GM21619 (cell line): ENCODE measurements around the gene ZNF682.
"Not testable (repeated sequence)": the region's sequence is repeated elsewhere in the genome, so short reads cannot be mapped to it uniquely, and the experiment has no call there.

Source experiments
- ATAC-seq: cut with Tn5 transposase; IDR thresholded peaks from one replicate; pipeline ENCODE4 v1.9.1; 2021; ENCODE audit not compliant: unreplicated experiment

The ZNF682 gene

GRCh38 chr19:20039203-20039723 is at the start of gene ZNF682:
ZNF682 (minus strand) TSS chr19:20039505; CDS start chr19:20039345, 160 bp downstream.
- peak; percentile 96 for ATAC-seq

- not testable (repeated sequence) for ATAC-seq
Measured at GRCh38 chr19:20082876-20083275, 43.6 kb upstream of the ZNF682 start.

DNA sequence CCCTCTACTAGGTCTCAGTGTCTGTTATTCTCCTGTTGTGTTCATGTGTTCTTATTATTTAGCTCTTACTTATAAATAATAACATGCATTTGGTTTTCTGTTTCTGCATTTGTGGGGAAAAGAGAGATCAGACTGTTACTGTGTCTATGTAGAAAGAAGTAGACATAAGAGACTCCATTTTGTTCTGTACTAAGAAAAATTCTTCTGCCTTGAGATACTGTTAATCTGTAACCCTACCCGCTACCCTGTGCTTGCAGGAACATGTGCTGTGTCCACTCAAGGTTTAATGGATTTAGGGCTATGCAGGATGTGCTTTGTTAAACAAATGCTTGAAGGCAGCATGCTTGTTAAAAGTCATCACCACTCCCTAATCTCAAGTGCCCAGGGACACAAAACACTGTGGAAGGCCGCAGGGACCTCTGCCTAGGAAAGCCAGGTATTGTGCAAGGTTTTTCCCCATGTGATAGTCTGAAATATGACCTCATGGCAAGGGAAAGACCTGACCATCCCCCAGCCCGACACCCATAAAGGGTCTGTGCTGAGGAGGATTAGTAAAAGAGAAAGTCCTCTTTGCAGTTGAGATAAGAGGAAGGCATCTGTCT is 43.0 kb upstream of the ZNF682 start:
- ATAC-seq: not testable (repeated sequence)

- no peak for ATAC-seq
Measured at GRCh38 chr19:20080656-20081055, 41.4 kb upstream of the ZNF682 start.

DNA sequence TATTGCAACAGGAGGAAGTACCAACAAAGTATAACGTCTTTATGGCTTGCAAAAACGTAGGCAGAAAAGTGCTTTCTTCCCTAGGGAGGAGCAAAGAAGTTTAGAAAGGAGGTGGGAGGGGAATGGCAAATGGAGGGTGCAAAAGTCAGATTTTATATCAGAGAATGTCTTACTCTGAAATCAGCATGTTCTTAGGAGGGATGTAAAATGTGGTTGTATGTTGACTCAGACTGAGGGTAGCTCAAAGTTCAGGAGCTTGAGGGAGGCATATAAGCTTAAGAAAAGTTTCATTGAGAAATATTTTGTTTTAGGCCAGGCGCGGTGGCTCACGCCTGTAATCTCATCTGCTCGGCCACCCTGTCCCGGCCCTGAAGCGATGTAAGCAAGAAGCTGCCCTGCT is 40.2 kb upstream of the ZNF682 start:
- no peak for ATAC-seq

DNA sequence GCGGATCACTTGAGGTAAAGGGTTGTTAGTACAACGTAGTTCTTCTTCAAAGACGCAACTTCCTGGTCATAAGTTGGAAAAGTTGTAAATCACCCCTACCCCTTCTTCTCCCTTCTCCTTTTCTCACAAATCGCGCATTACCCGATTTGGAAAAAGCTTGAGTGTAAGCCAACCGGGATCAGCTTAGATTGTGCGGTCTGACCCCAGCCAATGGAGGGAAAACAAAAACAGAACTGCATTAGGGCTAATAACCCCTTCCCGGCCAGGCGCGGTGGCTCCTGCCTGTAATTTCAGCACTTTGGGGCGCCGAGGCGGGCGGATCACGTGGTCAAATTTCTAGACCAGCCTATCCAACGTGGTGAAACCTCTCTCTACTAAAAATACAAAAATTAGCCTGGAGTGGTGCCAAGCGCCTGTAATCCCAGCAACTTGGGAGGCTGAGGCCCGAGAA is 39.3 kb upstream of the ZNF682 start:
- ATAC-seq: no peak

- ATAC-seq: peak; percentile 91
Measured at GRCh38 chr19:20077791-20078463, 38.6 kb upstream of the ZNF682 start, which contains the start of gene ZNF90. ZNF90 (plus strand) TSS chr19:20078000; CDS start chr19:20078133, 133 bp downstream.

DNA sequence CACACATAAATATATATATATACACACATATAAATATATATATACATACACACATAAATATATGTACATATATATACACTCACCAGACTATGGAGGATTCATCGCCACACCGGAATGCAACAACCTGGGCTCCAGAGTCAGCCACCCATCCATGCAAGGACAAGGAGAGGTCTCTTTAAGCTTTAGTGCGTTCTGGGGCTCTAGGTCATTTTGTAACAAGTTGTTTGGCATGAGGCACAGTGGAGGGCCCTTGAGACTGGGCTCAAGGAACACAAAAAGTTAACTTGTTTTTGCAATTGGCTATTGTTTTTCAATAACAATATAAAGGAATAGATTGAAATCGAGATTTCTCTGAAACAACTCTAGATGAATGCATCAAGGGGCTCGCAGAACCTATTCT is 33.6 kb upstream of the ZNF682 start:
- no peak for ATAC-seq

DNA sequence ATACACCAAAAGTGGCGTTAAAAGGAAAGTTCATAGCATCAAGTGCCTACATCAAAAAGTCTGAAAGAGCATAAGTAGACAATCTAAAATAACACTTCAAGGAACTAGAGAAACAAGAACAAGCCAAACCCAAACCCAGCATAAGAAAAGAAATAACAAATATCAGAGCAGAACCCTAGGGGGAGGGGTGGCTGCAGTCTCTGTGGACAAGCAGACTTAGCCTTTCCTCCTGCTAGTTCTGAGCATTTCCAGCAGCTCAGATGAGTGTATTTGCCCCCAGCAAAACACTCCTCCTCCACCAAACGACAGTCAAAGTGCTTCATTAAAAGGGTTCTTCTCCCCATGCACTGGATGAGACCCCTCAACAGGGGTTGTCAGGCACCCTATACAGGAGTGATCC is 31.4 kb upstream of the ZNF682 start:
- ATAC-seq: no peak

DNA sequence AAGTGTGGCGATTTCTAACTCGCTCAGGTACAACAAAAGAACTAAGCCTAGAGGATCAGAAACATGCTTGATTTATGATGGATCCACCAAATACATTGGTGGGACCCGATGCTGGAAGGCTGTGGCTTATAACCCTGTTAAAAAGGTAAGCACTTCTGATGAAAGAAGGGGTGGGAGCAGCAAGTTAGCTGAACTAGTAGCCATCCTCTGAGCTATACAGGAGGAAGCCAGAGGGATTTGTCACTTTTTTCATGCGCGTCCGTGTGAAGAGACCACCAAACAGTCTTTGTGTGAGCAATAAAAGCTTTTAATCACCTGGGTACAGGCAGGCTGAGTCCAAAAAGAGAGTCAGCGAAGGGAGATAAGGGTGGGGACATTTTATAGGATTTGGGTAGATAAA is 29.3 kb upstream of the ZNF682 start:
- ATAC-seq: not testable (repeated sequence)

GRCh38 chr19:20067943-20068342 is 28.6 kb upstream of the ZNF682 start:
- no peak for ATAC-seq

GRCh38 chr19:20066861-20067260 is 27.6 kb upstream of the ZNF682 start:
- no peak for ATAC-seq

DNA sequence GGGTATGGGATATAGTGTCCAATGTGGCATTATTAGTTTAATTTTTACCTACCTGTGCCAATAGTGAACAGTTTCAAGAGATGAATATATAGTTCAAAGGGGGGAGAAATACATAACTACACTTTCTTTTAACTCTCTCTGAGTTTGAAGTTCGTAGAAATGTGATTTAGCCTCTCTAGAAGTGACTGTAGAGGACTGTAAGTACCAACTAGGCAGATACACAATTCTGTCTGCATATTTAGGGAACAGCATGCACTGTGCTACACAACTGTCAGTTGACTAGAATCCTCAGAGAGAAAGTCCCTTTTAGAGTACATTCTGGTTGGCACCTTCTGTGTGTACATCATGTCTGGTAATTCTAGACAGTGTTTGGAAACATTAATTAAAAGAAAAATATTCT is 21.0 kb upstream of the ZNF682 start:
- no peak for ATAC-seq

GRCh38 chr19:20058738-20059137 is 19.4 kb upstream of the ZNF682 start:
- not testable (repeated sequence) for ATAC-seq

DNA sequence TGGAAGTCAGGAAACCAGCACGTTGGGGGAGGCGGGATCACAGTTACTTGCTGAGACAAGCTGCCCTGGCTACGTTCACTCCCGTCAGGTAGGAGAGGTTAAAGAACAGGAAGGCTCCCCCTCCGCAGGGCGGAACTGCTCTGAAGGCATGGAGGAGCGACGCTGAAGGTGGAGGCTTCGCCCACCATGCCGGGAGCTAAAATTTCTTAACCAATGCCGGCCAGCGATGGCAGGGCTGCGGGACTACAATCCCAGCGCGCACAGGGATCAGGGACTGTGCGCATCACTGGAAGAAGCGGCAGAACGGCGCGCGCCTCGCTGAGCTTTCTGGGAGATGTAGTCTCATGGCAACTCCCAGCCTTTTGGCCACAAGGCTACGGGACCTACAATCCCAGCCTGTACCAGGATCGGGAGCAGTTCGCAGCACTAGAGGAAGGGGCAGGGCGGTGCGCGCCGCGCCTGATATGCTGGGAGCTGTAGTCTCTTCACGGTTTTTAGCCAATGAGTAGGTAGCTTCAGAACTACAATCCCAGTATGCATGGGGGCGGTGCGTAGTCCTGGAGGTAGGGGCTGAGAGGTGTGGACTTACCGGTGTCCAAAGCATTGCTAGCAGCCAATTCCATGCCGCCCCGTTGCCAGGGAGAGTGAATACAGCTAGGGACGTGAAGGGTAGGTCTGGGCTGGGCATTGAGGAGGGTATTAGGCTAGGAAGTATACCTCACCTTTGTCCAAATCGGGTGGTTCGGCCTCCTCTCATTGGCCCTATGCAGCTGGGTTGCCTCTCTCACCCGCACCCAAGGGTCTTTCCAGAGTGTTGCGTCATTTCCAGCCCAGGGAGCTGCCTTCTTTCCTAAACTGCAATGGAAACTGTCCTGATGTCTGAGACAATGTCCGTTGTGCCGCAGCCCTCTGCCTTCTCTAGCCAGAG is 12.8 kb upstream of the ZNF682 start:
- peak; percentile 96 for ATAC-seq

DNA sequence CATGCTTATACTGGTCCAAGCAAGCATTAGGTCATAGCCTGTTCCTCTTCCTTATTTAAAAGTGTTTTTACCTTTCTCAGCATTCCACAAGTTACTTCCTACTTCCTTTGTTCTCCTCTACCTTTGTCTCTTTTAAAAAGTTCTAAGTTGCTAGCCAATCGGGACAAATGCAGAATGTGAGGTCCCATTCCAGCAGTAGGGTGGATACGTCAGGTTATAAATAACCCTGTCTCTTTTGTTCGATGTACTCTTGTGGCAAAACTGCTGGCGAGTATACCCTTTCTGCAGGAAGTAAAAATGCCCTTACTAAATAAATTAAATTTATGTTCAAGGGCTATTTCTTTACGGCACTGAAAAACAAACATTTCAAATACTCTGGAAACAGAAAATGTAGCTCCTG is 6.4 kb upstream of the ZNF682 start:
- ATAC-seq: not testable (repeated sequence)

- no peak for ATAC-seq
Measured at GRCh38 chr19:20044663-20045062, 5.4 kb upstream of the ZNF682 start.

DNA sequence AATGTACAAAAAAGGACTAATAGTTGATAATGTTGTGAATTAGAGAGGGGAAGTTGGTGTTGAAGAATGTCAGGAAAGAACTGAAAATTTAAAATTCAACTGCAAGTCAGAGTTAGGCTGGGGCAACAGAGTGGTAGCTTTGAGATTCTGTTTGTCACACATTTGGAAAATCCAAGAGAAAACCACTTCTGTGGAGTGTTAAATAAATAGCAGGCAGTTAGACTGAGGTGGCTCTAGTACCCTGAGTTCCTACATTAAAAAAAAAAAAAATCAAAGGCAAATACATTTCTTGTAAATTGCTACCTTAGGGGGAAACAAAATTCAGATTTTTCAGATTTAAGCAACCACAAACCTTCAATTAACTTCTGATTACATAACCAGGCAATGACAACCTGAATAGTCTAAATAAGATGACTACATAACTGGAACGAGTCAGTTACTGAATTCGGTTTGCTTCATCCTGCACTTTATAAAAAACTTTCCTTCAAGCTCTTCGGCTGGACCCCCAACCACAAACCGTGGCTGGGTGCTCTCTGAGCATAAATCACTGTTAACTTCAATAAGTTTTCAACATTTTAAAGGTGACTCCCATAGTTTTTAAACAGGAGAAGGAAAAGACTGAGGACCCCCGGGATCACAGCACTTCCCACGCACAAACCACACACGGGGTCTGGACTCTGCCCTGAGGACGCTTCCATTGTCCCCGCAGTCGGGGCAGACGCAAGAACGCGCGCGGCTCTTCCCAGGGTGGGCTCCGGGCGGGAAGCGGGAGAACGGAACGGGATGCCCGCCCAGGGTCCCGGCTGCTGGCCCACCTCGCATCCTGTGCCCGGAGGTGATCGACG is 725 bp downstream of the ZNF682 start:
- ATAC-seq: no peak

DNA sequence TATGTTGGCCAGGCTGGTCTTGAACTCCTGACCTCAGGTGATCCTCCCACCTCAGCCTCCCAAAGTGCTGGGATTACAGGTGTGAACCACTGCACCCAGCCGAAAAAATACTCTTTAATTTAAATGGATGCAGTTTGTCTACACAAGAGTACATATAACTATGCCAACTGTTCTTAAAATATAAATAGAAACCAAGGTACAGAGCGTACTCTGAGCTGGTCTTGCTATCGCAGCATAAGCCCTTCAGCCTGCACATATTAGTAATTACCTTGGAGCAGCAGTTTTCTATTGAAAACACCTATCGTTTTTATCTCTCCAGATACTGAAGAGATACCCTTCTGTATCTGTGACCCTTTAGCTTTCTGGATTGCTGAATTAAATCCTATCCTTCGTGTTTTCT is 3.4 kb downstream of the ZNF682 start:
- no peak for ATAC-seq

GRCh38 chr19:20028611-20029010 is 10.7 kb downstream of the ZNF682 start:
- ATAC-seq: no peak
